Fibroblast of skin of back (primary cell): ENCODE measurements around the gene ARSI. TPM values are rescaled to one million over a fixed set of nuclear protein-coding genes. Genes with fewer than 3 reads are reported as not detected.

Experiments used
- DNase-seq: peaks from one replicate; pipeline ENCODE4 v3.0.0-alpha.2; 2013
- polyA plus RNA-seq, 2 experiments: library from polyadenylated mRNA; unstranded; fragments of 120-200 nt; gene quantifications; one replicate each; pipeline ENCODE4 v1.2.1, GENCODE V29; 2013; ENCODE audit not compliant: insufficient read length in 2 of 2

The ARSI gene
- 11.2 TPM for polyA plus RNA-seq (2013, experiment 1 of 2; ENCODE audit: insufficient read length)
- 8.1 TPM for polyA plus RNA-seq (2013, experiment 2 of 2; ENCODE audit: insufficient read length)

DNA sequence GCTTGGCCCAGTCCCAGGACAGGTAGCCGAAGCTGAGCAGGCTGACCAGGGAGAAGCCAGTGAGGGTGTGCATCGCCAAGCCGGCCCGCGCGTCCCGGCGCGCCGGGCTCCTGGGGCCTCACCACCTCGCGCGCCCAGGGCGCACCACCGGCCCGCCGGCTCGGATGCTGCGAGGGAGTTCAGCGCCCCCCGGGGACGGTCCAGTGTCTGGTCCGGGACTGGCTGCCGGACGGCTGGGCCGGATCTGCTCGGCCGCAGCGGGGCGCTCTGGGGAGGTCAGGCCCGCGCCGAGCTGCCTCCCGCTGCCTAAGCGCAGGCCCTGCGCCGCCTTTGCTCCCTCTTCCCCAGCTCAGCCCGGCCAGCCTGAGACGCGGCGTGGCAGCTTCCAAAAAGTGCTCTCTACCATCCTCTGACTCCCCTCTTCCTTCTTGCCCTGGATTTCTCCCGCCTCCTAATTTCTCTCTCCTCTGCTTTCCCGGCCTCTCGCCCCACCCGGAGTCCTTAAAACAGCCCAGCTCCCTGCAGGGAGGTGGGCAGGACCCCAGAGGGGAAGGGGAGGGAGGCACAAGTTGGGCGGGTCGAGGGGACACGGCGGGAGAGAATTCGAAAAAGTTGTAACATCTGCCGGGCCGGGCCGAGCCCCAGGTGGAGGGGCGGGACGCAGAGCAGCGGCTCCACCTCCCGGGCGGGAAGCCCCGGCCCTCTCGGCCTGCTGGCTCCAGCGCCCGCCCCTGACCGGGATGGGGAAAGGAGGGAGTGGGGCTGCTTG, at the start of gene ARSI:
Gene ARSI, minus strand, starts transcription at position 605 of the 769 bp plus-strand sequence. Its CDS starts 532 bp downstream, at position 73.
- DNase-seq = peak; percentile 89

GRCh38 chr5:150350524-150351344, 48.0 kb upstream of the ARSI start:
- peak; percentile 61 for DNase-seq

GRCh38 chr5:150349681-150350275, 47.1 kb upstream of the ARSI start:
- no peak for DNase-seq

GRCh38 chr5:150347451-150347850, 44.7 kb upstream of the ARSI start:
- no peak for DNase-seq

GRCh38 chr5:150347003-150347402, 44.3 kb upstream of the ARSI start:
- DNase-seq = no peak

GRCh38 chr5:150346592-150346991, 43.9 kb upstream of the ARSI start:
- DNase-seq = no peak

GRCh38 chr5:150345716-150346115, 43.0 kb upstream of the ARSI start:
- no peak for DNase-seq

- DNase-seq = no peak
These were observed 41.4 kb upstream of the ARSI start for GRCh38 chr5:150343994-150344631.

- no peak for DNase-seq
These were observed 39.9 kb upstream of the ARSI start for GRCh38 chr5:150342583-150342982.

DNA sequence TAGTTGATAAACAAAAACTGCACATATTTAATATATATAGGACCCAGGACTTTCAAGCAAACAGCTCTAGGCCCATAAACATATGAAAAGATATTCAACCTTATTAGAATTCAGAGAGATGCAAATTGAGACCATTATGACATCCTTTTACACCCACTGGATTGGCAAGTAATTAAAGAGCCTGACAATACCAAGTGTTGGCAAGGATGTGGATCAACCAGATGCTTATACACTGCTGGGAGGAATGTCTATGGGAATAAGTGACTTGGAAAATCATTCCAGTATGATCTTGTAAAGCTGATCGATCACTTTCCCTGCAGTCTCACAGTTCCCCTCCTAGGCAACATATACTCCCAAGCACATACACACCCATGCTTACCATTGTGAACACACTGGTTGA, 39.3 kb upstream of the ARSI start:
- DNase-seq = no peak

- no peak for DNase-seq
These were observed 38.6 kb upstream of the ARSI start for GRCh38 chr5:150341331-150341730.

GRCh38 chr5:150340614-150341255, 38.0 kb upstream of the ARSI start:
- DNase-seq = no peak

- DNase-seq = no peak
These were observed 37.1 kb upstream of the ARSI start for GRCh38 chr5:150339841-150340240.

- DNase-seq = no peak
These were observed 36.5 kb upstream of the ARSI start for GRCh38 chr5:150339165-150339564.

DNA sequence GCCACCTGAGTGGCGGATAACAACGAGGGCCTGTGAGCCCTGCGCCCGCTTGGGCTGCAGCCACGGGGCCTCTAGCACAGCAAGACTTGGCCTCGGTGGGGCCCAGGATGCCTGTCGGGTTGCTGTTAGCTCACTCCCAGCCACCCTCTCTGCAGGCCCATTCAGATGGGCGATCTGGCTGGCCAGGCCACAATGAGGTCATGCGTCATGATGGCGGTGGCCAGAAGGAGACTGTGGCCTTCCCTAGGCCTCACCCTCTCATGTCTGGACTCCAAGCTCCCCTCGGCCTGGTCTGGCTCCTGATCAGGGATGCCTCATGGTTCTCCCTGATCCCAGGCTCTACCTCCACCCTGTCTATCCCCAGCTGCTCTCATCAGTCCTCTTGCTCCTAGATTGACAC, 35.8 kb upstream of the ARSI start:
- DNase-seq = no peak

DNA sequence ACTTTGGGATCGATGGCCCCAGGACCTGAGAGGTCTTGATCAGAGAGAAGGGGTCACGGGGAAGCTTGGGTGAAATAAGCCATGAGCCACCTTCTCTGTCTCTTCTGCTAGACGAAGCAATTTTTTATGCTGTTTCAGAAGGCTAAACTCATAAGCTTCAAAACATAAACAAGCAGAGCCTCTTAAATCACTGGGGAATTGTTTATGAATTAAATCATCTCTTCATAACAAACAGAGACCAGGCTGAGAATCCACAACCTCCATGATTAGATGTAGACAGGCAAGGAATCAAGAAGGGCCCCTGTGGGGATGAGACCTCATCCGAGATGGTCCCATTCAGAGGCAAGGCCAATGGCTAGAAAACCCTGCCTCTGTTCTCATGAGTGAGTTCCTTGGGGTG, 33.1 kb upstream of the ARSI start:
- no peak for DNase-seq

DNA sequence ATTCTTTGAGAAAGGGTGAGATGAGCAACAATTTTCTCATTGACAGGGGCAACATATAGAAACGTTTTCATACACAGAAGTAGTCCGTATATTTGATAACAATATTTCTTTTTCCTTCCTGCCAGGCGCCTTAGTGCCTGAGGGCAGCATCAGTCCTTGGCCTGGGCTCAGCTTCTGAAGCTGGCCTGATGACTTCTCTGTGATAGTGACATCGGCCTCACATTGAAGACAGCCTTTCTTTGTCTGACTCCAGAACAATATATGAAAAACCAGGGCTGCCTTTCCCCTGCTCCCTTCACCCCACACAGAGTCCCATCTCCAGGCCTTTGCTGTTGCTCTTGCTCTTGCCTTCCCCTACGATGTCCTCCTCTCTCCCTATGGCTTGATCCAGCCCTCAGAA, 30.7 kb upstream of the ARSI start:
- DNase-seq = no peak

- no peak for DNase-seq
These were observed 27.5 kb upstream of the ARSI start for GRCh38 chr5:150329881-150330876.

DNA sequence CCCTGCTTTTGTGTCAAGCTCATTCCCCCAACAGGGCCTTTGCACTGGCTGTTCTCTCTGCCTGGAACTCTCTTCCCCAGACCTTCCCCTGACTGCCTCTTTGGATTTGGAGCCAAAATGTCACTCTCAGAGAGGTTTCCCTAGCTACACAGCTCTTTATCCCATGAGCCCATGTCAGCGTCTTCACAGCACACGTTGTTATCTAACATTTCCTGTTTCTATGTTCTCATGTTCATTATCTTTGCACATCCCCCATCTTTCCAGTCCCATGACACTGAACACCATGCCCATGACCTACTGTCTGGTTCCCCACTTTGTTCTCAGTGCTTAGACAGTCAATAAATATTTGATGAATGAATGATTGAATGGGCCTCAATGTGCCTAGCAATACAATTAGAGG, 26.3 kb upstream of the ARSI start:
- DNase-seq = no peak

GRCh38 chr5:150328515-150328914, 25.8 kb upstream of the ARSI start:
- no peak for DNase-seq

DNA sequence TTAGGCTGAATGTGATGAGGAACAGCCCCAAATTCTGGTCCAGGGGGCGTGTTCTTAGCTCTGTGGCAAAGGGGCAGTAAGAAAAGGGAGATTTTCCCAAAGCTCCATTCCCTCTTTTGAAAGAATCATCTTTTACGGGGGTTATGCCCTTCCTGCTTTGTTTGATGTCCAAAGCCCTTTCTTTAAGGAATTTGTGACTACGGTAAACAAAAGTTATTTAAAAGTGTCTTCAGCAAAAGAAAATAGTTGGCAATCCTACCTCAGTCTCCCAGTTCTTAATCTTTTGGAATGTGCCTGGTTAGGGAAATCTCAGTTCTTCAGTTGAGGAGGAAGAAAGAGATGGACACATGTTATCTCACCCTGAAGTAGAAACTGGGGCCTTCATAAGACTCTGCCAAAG, 24.4 kb upstream of the ARSI start:
- no peak for DNase-seq
